ENCODE results near the gene RSPO1. TPM values are rescaled to one million over a fixed set of nuclear protein-coding genes. Genes with fewer than 3 reads are reported as not detected.

The RSPO1 gene
- total and polyA plus RNA-seq, 2 of the 13 experiments (the other 11 are each of a cell fraction or from before 2014, with no cell fraction given): not detected

- TF ChIP-seq ZNF547 (CRISPR knock-in tag; IDR thresholded peaks at IDR 0.05) (no peak), FOXO1 (CRISPR knock-in tag; IDR thresholded peaks at IDR 0.05) (no peak), HES4 (CRISPR knock-in tag; IDR thresholded peaks at IDR 0.05; ENCODE audit: borderline replicate concordance) (no peak), HNF4A (CRISPR knock-in tag; IDR thresholded peaks at IDR 0.05) (peak; percentile 81), SP4 (CRISPR knock-in tag; IDR thresholded peaks at IDR 0.05) (no peak), WIZ (CRISPR knock-in tag; IDR thresholded peaks at IDR 0.05) (no peak), ZBTB38 (CRISPR knock-in tag; IDR thresholded peaks at IDR 0.05) (no peak), CBX5 (CRISPR knock-in tag; IDR thresholded peaks at IDR 0.05; ENCODE audit: borderline replicate concordance) (no peak), ADNP (CRISPR knock-in tag; IDR thresholded peaks at IDR 0.05) (no peak), ZNF841 (CRISPR knock-in tag; IDR thresholded peaks at IDR 0.05; ENCODE audit: borderline replicate concordance) (no peak), GFI1 (CRISPR knock-in tag; IDR thresholded peaks at IDR 0.05; ENCODE audit: borderline replicate concordance) (no peak), AFF4 (CRISPR knock-in tag; IDR thresholded peaks at IDR 0.05) (no peak), THAP7 (CRISPR knock-in tag; IDR thresholded peaks at IDR 0.05) (no peak), ZNF253 (CRISPR knock-in tag; IDR thresholded peaks at IDR 0.05; ENCODE audit: borderline replicate concordance) (no peak), SIN3A (IDR thresholded peaks at IDR 0.05; ENCODE audit: borderline replicate concordance, low read depth, low read length) (no peak), ZNF605 (CRISPR knock-in tag; IDR thresholded peaks at IDR 0.05) (no peak), HMGA1 (CRISPR knock-in tag; conservative IDR thresholded peaks at IDR 0.05) (no peak), ZBTB14 (CRISPR knock-in tag; IDR thresholded peaks at IDR 0.05) (no peak), ASH2L (IDR thresholded peaks at IDR 0.05; ENCODE audit: insufficient read length, low read depth, low read length) (no peak), ZBTB3 (CRISPR knock-in tag; IDR thresholded peaks at IDR 0.05; ENCODE audit: borderline replicate concordance, low read depth) (no peak), FOXC1 (CRISPR knock-in tag; IDR thresholded peaks at IDR 0.05; ENCODE audit: borderline replicate concordance) (0 out of 2 replicates have a peak, but pooled peaks have one; percentile 36), PHF5A (CRISPR knock-in tag; IDR thresholded peaks at IDR 0.05; ENCODE audit: low read depth, unreplicated experiment) (no peak), ARNT (IDR thresholded peaks at IDR 0.05) (no peak)
- TF ChIP-seq, protein P1, sequence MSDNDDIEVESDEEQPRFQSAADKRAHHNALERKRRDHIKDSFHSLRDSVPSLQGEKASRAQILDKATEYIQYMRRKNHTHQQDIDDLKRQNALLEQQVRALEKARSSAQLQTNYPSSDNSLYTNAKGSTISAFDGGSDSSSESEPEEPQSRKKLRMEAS (IDR thresholded peaks at IDR 0.05): no peak
- TF ChIP-seq, protein P2, sequence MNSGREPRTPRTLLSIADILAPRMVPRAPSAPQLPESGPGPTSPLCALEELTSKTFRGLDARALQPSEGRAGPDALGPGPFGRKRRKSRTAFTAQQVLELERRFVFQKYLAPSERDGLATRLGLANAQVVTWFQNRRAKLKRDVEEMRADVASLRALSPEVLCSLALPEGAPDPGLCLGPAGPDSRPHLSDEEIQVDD (CRISPR knock-in tag; IDR thresholded peaks at IDR 0.05; ENCODE audit: borderline replicate concordance): no peak
Measured at GRCh38 chr1:37657620-37658412, 23.1 kb upstream of the RSPO1 start (continued).
